HCT116 (cell line): ENCODE data around the gene KCNIP4. TPM values are rescaled to one million over a fixed set of nuclear protein-coding genes. Genes with fewer than 3 reads are reported as not detected.

ENCODE experiments used
- ATAC-seq: fragments of 200-7000 bp; cut with Tn5 transposase; 2 replicates; pipeline ENCODE4 v1.9.1; 2020; ENCODE audit warnings: mild to moderate bottlenecking, moderate library complexity
- BruUV-seq: library from RNA; stranded (reverse); fragments of 400-500 nt; replicated peaks from 2 replicates; lab custom pipeline; 2021; lab: Mats Ljungman, UMichigan
- CTCF ChIA-PET: fragments of 300-600 bp; sonication (Branson Sonifier 250); formaldehyde crosslinking; loops from one replicate; lab custom pipeline; 2021; ENCODE audit warnings: antibody characterized with exemption; lab: Charles Lee
- POLR2A ChIA-PET: fragments of 300-600, 350-600 bp; sonication (Branson Sonifier 250); formaldehyde crosslinking; loops from one replicate; lab custom pipeline; 2021; ENCODE audit warnings: antibody characterized with exemption; lab: Charles Lee
- RAD21 ChIA-PET, 2 experiments: fragments of 300-600 bp; sonication (Branson Sonifier 250); formaldehyde crosslinking; loops; one replicate each; lab custom pipeline; 2023; ENCODE audit warnings: low total read pairs in 2 of 2; ENCODE audit not compliant: uncharacterized antibody in 2 of 2, unreplicated experiment in 2 of 2, low non-redundant PET in 1 of 2; lab: Charles Lee
- DNase-seq: peaks from one replicate; pipeline ENCODE4 v3.0.0-alpha.2; 2010; ENCODE audit warnings: low read depth, low spot score
- H2AFZ ChIP-seq: fragments of 200-600 bp; shearing (Covaris generic), sonication (generic); 2 replicates; pipeline ENCODE4 v1.6.1; 2017; ENCODE audit warnings: low read depth, mixed run types, mixed read lengths, antibody characterized with exemption, low read length; ENCODE audit not compliant: poor library complexity, severe bottlenecking
- H3K27ac ChIP-seq: 2 replicates; pipeline ENCODE4 v1.5.1; 2012; ENCODE audit warnings: low read depth, low read length
- H3K27me3 ChIP-seq: fragments of 200-600 bp; sonication (generic); 2 replicates; pipeline ENCODE4 v1.6.1; 2016; ENCODE audit warnings: mixed run types, low read length, mixed read lengths; ENCODE audit not compliant: insufficient read depth
- H3K36me3 ChIP-seq, 2 experiments: fragments of 200-500 bp in 1 of 2; fragments of 200-600 bp in 1 of 2; sonication (Bioruptor generic) in 1 of 2; sonication (generic) in 1 of 2; 2 replicates each; pipeline versions ENCODE4 v1.5.1 to v1.6.1; 2014 to 2016; ENCODE audit warnings: low read length in 2 of 2, inconsistent platforms in 1 of 2, mixed read lengths in 1 of 2, mixed run types in 1 of 2; ENCODE audit not compliant: insufficient read depth in 2 of 2, control insufficient read depth in 1 of 2
- H3K4me1 ChIP-seq, 2 experiments: fragments of 200-600 bp in 1 of 2; sonication (generic) in 1 of 2; 2 replicates each; pipeline versions ENCODE4 v1.5.1 to v1.6.1; 2012 to 2017; ENCODE audit warnings: low read length in 2 of 2, inconsistent platforms in 1 of 2, mild to moderate bottlenecking in 1 of 2, mixed read lengths in 1 of 2, mixed run types in 1 of 2, moderate library complexity in 1 of 2; ENCODE audit not compliant: insufficient read depth in 2 of 2, control insufficient read depth in 1 of 2
- H3K4me2 ChIP-seq: fragments of 200-600 bp; sonication (generic); 2 replicates; pipeline ENCODE4 v1.6.1; 2017; ENCODE audit warnings: mixed run types, low read length, mixed read lengths
- H3K4me3 ChIP-seq, 2 experiments: fragments of 200-600 bp in 1 of 2; sonication (generic) in 1 of 2; replicated peaks in 1 of 2; 2 replicates each; pipeline ENCODE4 v1.5.1; 2011 to 2016; ENCODE audit warnings: low read length in 2 of 2, control low read depth in 1 of 2, low read depth in 1 of 2, mild to moderate bottlenecking in 1 of 2, mixed read lengths in 1 of 2, mixed run types in 1 of 2
- H3K79me2 ChIP-seq: fragments of 200-600 bp; sonication (generic); 2 replicates; pipeline ENCODE4 v1.6.1; 2017; ENCODE audit warnings: mild to moderate bottlenecking, mixed run types, low read length, moderate library complexity, mixed read lengths; ENCODE audit not compliant: insufficient read depth
- H3K9ac ChIP-seq: fragments of 200-600 bp; sonication (generic); 2 replicates; pipeline ENCODE4 v1.6.1; 2016; ENCODE audit warnings: low read length, mixed read lengths
- H3K9me2 ChIP-seq: fragments of 200-600 bp; sonication (generic), shearing (Covaris generic); 2 replicates; pipeline ENCODE4 v1.6.1; 2017; ENCODE audit warnings: mixed run types, mild to moderate bottlenecking, moderate library complexity; ENCODE audit not compliant: insufficient read depth
- H3K9me3 ChIP-seq, 2 experiments: fragments of 200-500 bp in 1 of 2; fragments of 200-600 bp in 1 of 2; sonication (Bioruptor generic) in 1 of 2; sonication (generic) in 1 of 2; 2 replicates each; pipeline ENCODE4 v1.6.1; 2014 to 2017; ENCODE audit warnings: low read length in 2 of 2, mixed read lengths in 2 of 2, inconsistent platforms in 1 of 2, low read depth in 1 of 2, mild to moderate bottlenecking in 1 of 2, mixed run types in 1 of 2, moderate library complexity in 1 of 2; ENCODE audit not compliant: control insufficient read depth in 1 of 2, insufficient read depth in 1 of 2
- H4K20me1 ChIP-seq: fragments of 200-600 bp; sonication (generic), shearing (Covaris generic); 2 replicates; pipeline ENCODE4 v1.6.1; 2017; ENCODE audit warnings: mixed run types, mild to moderate bottlenecking, moderate library complexity; ENCODE audit not compliant: insufficient read depth
- ATF3 ChIP-seq: IDR thresholded peaks from 2 replicates; pipeline ENCODE4 v1.6.1; 2012
- CBX3 ChIP-seq: IDR thresholded peaks from 2 replicates; pipeline ENCODE4 v1.6.1; 2012; ENCODE audit warnings: low read depth
- EZH2 ChIP-seq: fragments of 200-600 bp; sonication (generic); IDR thresholded peaks from 2 replicates; pipeline ENCODE4 v1.6.1; 2017; ENCODE audit warnings: antibody characterized with exemption, mixed run types
- EZH2phosphoT487 ChIP-seq: fragments of 200-600 bp; IDR thresholded peaks from 2 replicates; pipeline ENCODE4 v1.6.1; 2018; ENCODE audit warnings: antibody characterized with exemption, borderline replicate concordance
- FOSL1 ChIP-seq: IDR thresholded peaks from 2 replicates; pipeline ENCODE4 v1.6.1; 2012; ENCODE audit warnings: low read depth
- JUND ChIP-seq: IDR thresholded peaks from 2 replicates; pipeline ENCODE4 v1.6.1; 2012
- POLR2A ChIP-seq: IDR thresholded peaks from 2 replicates; pipeline ENCODE4 v1.7.0; 2011; ENCODE audit warnings: borderline replicate concordance; ENCODE audit not compliant: insufficient read depth, insufficient read length; ENCODE audit errors: extremely low read depth
- RAD21 ChIP-seq: IDR thresholded peaks from 2 replicates; pipeline ENCODE4 v1.6.1; 2012; ENCODE audit warnings: low read depth, mild to moderate bottlenecking
- REST ChIP-seq: IDR thresholded peaks from 2 replicates; pipeline ENCODE4 v1.6.1; 2012; ENCODE audit warnings: low read depth
- SIN3A ChIP-seq: IDR thresholded peaks from 2 replicates; pipeline ENCODE4 v1.6.1; 2012; ENCODE audit warnings: low read depth
- ZBTB33 ChIP-seq: IDR thresholded peaks from 2 replicates; pipeline ENCODE4 v1.6.1; 2011; ENCODE audit warnings: mild to moderate bottlenecking, low read length, moderate library complexity; ENCODE audit not compliant: insufficient replicate concordance; ENCODE audit errors: extremely low read depth
- ZFX ChIP-seq: fragments of 450-650 bp; IDR thresholded peaks from 2 replicates; pipeline ENCODE4 v1.6.1; 2017
- ZNF274 ChIP-seq: fragments of 200-500 bp; sonication (Bioruptor generic); IDR thresholded peaks from 2 replicates; pipeline ENCODE4 v1.6.1; 2014; ENCODE audit warnings: mild to moderate bottlenecking, low read depth, low read length, inconsistent platforms
- intact Hi-C: fragments of 100-400 bp; cut with micrococcal nuclease; formaldehyde crosslinking; loops from 2 replicates; pipeline ENCODE4 v1.10.0; 2022
- total RNA-seq: library from RNA; stranded (reverse); gene quantifications from one replicate; pipeline ENCODE4 v1.2.1, GENCODE V29; 2021; ENCODE audit not compliant: unreplicated experiment
- TF ChIP-seq, protein P1 (sequence below): IDR thresholded peaks from 2 replicates; pipeline ENCODE4 v1.6.1; 2012

Gene KCNIP4
- total RNA-seq, 1 experiment from 2014 or later: not detected

DNA sequence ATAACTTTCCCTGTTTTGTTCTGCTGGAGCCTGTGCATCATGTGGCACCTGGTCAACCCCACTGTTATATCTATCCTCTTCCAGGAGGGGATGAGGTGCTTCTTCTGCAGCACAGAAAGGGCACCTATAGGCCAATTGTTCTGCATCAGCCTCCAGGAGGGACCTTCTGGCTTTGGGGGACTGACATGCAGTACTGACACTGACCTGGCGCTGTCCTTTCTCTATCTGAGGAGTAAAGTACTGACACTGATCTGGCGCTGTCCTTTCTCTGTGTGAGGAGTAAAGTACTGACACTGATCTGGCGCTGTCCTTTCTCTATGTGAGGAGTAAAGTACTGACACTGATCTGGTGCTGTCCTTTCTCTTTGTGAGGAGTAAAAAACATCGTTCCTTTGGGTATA lies 749.9 kb downstream of the KCNIP4 start:
- no peaks in the 10 kb centered on the region for H3K27me3 ChIP-seq
- no peaks in the 10 kb centered on the region for H3K9me2 ChIP-seq
- ChIA-PET CTCF (no interaction called here), POLR2A (no interaction called here)
- H3K4me1 ChIP-seq: no peaks in the 10 kb centered on the region
- no TSS peak for BruUV-seq
- H3K9ac ChIP-seq: no peak overlapping the region
- peaks cover 0 to 10% of the 10 kb centered on the region in 2 experiments; a peak in 2 of 4 replicates for H3K9me3 ChIP-seq
- ATAC-seq: no peak
- no peaks in the 10 kb centered on the region for H3K36me3 ChIP-seq
- TF ChIP-seq EZH2phosphoT487 (no peak), EZH2 (no peak), CBX3 (no peak)
- TF ChIP-seq, all 23 proteins: peak for 0
- no peaks in the 10 kb centered on the region for H4K20me1 ChIP-seq
- no peak overlapping the region for H3K4me3 ChIP-seq
- no peak for DNase-seq
- intact Hi-C loops: no loop called here
- H2AFZ ChIP-seq: no peak overlapping the region
- H3K27ac ChIP-seq: no peak overlapping the region
- H3K79me2 ChIP-seq: no peaks in the 10 kb centered on the region
- RAD21 ChIA-PET: no interaction called here
- no peak overlapping the region for H3K4me2 ChIP-seq

- no peaks in the 10 kb centered on the region for H3K9me2 ChIP-seq
- no peak overlapping the region for H3K27ac ChIP-seq
- BruUV-seq: no TSS peak
- no peaks in the 10 kb centered on the region for H3K4me1 ChIP-seq
- ChIA-PET POLR2A (no interaction called here), RAD21 (no interaction called here), CTCF (no interaction called here)
- no peaks in the 10 kb centered on the region for H3K36me3 ChIP-seq
- no peak for DNase-seq
- H3K79me2 ChIP-seq: no peaks in the 10 kb centered on the region
- no peaks in the 10 kb centered on the region for H3K27me3 ChIP-seq
- H3K9ac ChIP-seq: no peak overlapping the region
- intact Hi-C loops: no loop called here
- ATAC-seq: no peak
- peaks cover 0 to 5% of the 10 kb centered on the region in 2 experiments; a peak in 1 of 4 replicates for H3K9me3 ChIP-seq
- H3K4me2 ChIP-seq: no peak overlapping the region
- H3K4me3 ChIP-seq: no peak overlapping the region
- no peaks in the 10 kb centered on the region for H4K20me1 ChIP-seq
- TF ChIP-seq EZH2phosphoT487: no peak
- TF ChIP-seq ZBTB33: no peak
- TF ChIP-seq CBX3: no peak
- no peak for TF ChIP-seq ZFX
- no peak for TF ChIP-seq POLR2A
- TF ChIP-seq, protein P1, sequence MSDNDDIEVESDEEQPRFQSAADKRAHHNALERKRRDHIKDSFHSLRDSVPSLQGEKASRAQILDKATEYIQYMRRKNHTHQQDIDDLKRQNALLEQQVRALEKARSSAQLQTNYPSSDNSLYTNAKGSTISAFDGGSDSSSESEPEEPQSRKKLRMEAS: no peak
- TF ChIP-seq ZNF274: no peak
- no peak for TF ChIP-seq RAD21
- no peak for TF ChIP-seq FOSL1
- no peak for TF ChIP-seq REST
- TF ChIP-seq SIN3A: no peak
- TF ChIP-seq JUND: no peak
- TF ChIP-seq ATF3: no peak
- TF ChIP-seq, all 23 proteins: peak for 0
- no peak overlapping the region for H2AFZ ChIP-seq
Observed at GRCh38 chr4:21195682-21196081, 752.9 kb downstream of the KCNIP4 start.
